Measurements from ENCODE around the gene PDGFD.

The PDGFD gene

GRCh38 chr11:103995896-103996295 is 168.1 kb downstream of the PDGFD start:
- no peak for DNase-seq

- DNase-seq = no peak
Measured at GRCh38 chr11:103994518-103994917, 169.4 kb downstream of the PDGFD start.

- DNase-seq = no peak
Measured at GRCh38 chr11:103994094-103994493, 169.9 kb downstream of the PDGFD start.

GRCh38 chr11:103993507-103993906 is 170.4 kb downstream of the PDGFD start:
- DNase-seq = no peak

- DNase-seq = no peak
Measured at GRCh38 chr11:103988595-103988969, 175.4 kb downstream of the PDGFD start.

- DNase-seq = no peak
Measured at GRCh38 chr11:103987629-103988594, 176.0 kb downstream of the PDGFD start.

- DNase-seq = no peak
Measured at GRCh38 chr11:103985041-103985440, 178.9 kb downstream of the PDGFD start.

- no peak for DNase-seq
Measured at GRCh38 chr11:103980108-103980507, 183.8 kb downstream of the PDGFD start.

- DNase-seq = no peak
Measured at GRCh38 chr11:103978616-103979595, 185.0 kb downstream of the PDGFD start.

- DNase-seq = no peak
Measured at GRCh38 chr11:103972013-103972412, 191.9 kb downstream of the PDGFD start.

GRCh38 chr11:103970701-103971249 is 193.2 kb downstream of the PDGFD start:
- DNase-seq = no peak

GRCh38 chr11:103968685-103969084 is 195.3 kb downstream of the PDGFD start:
- no peak for DNase-seq

GRCh38 chr11:103967985-103968384 is 196.0 kb downstream of the PDGFD start:
- DNase-seq = no peak

- no peak for DNase-seq
Measured at GRCh38 chr11:103964390-103964789, 199.6 kb downstream of the PDGFD start.

GRCh38 chr11:103963648-103964047 is 200.3 kb downstream of the PDGFD start:
- no peak for DNase-seq

GRCh38 chr11:103961010-103961409 is 202.9 kb downstream of the PDGFD start:
- no peak for DNase-seq

GRCh38 chr11:103960108-103960507 is 203.8 kb downstream of the PDGFD start:
- no peak for DNase-seq

GRCh38 chr11:103959279-103959942 is 204.5 kb downstream of the PDGFD start:
- no peak for DNase-seq

- no peak for DNase-seq
Measured at GRCh38 chr11:103958475-103959215, 205.3 kb downstream of the PDGFD start.

GRCh38 chr11:103953797-103954486 is 210.0 kb downstream of the PDGFD start:
- no peak for DNase-seq

- DNase-seq = no peak
Measured at GRCh38 chr11:103949781-103950180, 214.2 kb downstream of the PDGFD start.
